Measurements from ENCODE around the gene DNAJB11.

DNAJB11 gene

DNA sequence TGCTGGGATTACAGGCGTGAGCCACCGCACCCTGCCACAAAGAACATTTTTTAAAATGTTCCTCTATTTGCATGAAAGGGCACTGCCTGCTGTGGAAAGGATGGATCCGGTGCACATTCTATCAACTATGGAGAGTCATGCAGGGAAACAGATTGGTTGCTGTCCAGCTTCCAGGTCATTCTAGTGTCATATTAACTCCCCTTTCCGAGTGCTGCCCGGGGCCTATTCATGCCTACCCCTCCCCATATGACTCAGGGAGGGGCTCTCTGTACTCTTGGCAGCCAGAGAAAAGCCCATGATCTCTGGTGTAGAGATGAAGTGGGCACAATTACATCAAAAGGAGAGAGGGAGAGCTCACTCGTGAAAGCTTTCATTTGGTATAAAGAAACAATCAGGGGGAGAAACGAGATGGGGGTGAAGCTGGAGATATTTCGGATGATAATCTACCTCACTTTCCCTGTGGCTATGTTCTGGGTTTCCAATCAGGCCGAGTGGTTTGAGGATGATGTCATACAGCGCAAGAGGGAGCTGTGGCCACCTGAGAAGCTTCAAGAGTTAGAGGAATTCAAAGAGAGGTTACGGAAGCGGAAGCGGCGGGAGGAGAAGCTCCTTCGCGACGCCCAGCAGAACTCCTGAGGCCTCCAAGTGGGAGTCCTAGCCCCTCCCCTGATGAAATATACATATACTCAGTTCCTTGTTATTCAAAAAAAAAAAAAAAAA lies 26.2 kb downstream of the DNAJB11 start:
- no peak for DNase-seq (ENCODE audit: low read depth)

GRCh38 chr3:186598108-186598784 lies 27.7 kb downstream of the DNAJB11 start:
- no peak for DNase-seq (ENCODE audit: low read depth)

DNA sequence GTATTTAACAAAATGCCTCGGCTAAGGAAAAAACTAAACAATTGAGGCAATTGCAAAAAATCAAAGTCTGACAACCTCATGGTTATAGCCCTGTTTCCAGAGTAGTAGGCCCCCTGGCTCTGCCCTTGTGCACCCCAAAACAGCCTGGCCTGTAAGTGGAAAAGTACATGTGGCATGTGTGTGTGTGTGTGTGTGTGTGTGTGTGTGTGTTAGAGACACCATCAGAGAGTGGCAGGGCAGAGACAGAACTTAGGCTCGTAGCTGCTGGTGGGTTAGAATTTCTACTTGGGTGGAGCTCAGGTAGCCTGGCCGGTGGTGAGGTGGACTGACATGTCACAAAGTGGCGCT lies 28.2 kb downstream of the DNAJB11 start:
- DNase-seq (ENCODE audit: low read depth): no peak

- no peak for DNase-seq (ENCODE audit: low read depth)
Measured at GRCh38 chr3:186599142-186599784, 28.7 kb downstream of the DNAJB11 start.

GRCh38 chr3:186599785-186600166 lies 29.3 kb downstream of the DNAJB11 start:
- no peak for DNase-seq (ENCODE audit: low read depth)

- no peak for DNase-seq (ENCODE audit: low read depth)
Measured at GRCh38 chr3:186600896-186601295, 30.4 kb downstream of the DNAJB11 start.

DNA sequence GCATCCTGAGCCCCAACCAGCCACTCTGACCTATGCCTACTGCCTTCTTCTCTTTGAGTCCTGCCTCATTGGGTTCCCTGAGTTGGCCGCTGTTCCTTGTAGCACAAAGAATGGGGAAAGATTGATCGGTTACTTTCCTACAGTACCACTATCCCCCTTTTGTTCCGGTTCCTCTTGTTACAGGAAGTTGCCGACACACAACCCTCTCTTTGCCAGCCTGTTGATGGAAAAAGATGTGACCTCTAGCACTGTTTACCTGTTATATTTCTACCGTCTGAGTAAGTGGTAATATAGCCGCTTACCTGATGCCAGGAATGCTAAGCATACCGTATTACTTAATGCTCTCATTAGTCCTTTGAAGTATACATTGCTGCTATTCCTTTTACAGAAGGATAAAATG lies 32.6 kb downstream of the DNAJB11 start:
- no peak for DNase-seq (ENCODE audit: low read depth)

- DNase-seq (ENCODE audit: low read depth): no peak
Measured at GRCh38 chr3:186605078-186605477, 34.6 kb downstream of the DNAJB11 start.

GRCh38 chr3:186605561-186606545 lies 35.3 kb downstream of the DNAJB11 start:
- no peak for DNase-seq (ENCODE audit: low read depth)

DNA sequence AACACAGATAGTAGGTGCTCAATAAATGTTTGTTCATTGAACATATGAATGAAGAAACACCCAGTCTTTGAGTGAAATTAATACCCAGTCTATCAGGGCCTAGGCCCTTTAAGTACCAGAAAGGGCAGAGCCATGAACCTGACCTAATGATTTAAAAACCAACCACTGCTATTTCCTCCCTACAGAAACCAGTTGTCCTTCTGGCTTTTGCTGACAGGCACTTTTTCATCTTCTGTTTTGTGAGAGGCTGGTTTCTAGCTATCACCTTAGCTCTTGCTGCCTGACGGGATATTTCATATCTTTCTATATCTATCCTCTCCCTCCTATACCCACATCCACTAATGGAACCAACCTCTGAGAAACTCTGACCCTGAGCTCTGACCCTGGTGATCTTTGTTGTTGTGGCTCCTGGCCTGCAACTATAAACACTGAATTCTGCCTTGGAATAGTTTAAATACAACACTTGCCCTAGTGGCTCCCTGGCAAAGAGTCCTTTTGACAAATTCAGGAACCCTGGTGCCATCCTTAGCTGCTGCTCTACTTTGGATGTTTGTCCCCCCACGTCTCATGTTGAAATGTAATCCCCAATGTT lies 38.2 kb downstream of the DNAJB11 start:
- no peak for DNase-seq (ENCODE audit: low read depth)

- DNase-seq (ENCODE audit: low read depth): no peak
Measured at GRCh38 chr3:186609247-186609868, 38.8 kb downstream of the DNAJB11 start.

- no peak for DNase-seq (ENCODE audit: low read depth)
Measured at GRCh38 chr3:186612065-186612464, 41.5 kb downstream of the DNAJB11 start.

- no peak for DNase-seq (ENCODE audit: low read depth)
Measured at GRCh38 chr3:186612721-186613636, 42.5 kb downstream of the DNAJB11 start, which contains the start of gene AHSG. Gene AHSG, plus strand, starts transcription at chr3:186613060. Its CDS starts 82 bp downstream, at chr3:186613142.

- DNase-seq (ENCODE audit: low read depth): no peak
Measured at GRCh38 chr3:186613637-186614265, 43.2 kb downstream of the DNAJB11 start.

GRCh38 chr3:186614266-186614596 lies 43.7 kb downstream of the DNAJB11 start:
- no peak for DNase-seq (ENCODE audit: low read depth)

DNA sequence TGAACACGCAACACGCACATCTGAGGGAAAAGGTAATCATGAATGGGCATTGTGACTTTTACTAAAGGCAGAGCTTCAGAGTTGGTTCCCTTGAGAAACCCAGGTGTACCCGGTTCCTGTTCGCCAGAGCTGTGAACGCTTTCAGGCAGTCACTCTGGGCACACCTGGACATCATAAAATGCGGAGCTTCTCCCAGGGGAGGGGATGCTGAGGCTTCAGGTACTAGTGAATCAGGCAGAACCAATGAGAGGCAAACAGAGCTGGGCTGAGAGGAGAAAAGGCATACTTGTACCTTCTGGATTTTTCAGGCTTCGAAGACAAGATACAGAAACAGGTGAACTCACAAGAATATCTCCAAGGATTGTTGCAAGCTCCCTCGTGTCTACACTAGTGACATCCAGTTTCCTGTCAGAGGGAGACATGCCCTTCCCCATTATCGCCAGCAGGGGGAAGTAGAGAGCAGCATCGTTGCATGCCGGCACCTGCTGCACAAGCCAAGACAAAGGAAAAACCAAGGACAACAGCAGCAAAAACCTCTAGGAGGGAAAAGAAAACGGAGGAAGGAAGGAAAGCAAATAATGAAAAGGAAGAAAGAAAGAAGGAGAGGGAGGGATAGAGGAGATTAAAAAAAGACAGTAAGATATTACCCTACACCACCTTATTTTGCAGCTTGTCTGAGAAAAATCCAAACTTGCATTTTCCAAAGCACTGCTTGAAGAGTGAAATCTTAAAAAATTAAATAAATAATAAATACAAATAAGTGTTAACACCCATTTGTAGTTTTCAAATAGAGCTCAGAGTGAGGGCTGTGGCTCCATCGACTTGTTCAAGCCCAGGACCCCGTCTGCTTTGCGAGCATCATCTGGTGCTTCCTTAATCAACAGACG lies 44.3 kb downstream of the DNAJB11 start:
- DNase-seq (ENCODE audit: low read depth): peak; percentile 58

- no peak for DNase-seq (ENCODE audit: low read depth)
Measured at GRCh38 chr3:186616299-186616617, 45.7 kb downstream of the DNAJB11 start.

- peak; percentile 75 for DNase-seq (ENCODE audit: low read depth)
Measured at GRCh38 chr3:186617036-186617946, 46.8 kb downstream of the DNAJB11 start.
